IMR-90 (cell line): ENCODE measurements around the gene IL12A. TPM values are rescaled to one million over a fixed set of nuclear protein-coding genes. Genes with fewer than 3 reads are reported as not detected.

Experiments
- ATAC-seq: fragments of 200-7000 bp; cut with Tn5 transposase; 2 replicates; pipeline ENCODE4 v1.9.1; 2020; ENCODE audit warnings: low read depth, mild to moderate bottlenecking, moderate library complexity
- BruUV-seq: library from RNA; stranded (reverse); fragments of 400-500 nt; replicated peaks from 2 replicates; lab custom pipeline; 2021; lab: Mats Ljungman, UMichigan
- CTCF ChIA-PET: fragments of 300-600 bp; formaldehyde crosslinking; extraction: SDS; loops from one replicate; lab custom pipeline; 2021; ENCODE audit warnings: antibody characterized with exemption; lab: Yijun Ruan, JAX
- POLR2A ChIA-PET: fragments of 300-600 bp; sonication (Branson Sonifier 250); formaldehyde crosslinking; loops from one replicate; lab custom pipeline; 2022; ENCODE audit warnings: antibody characterized with exemption; ENCODE audit not compliant: unreplicated experiment; lab: Charles Lee
- DNase-seq: peaks from one replicate; pipeline ENCODE4 v3.0.0; 2013
- H2AFZ ChIP-seq: replicated peaks from 2 replicates; pipeline ENCODE3; 2013; ENCODE audit warnings: low read length, mild to moderate bottlenecking; ENCODE audit not compliant: poor library complexity
- H2AK5ac ChIP-seq: 2 replicates; pipeline ENCODE4 v1.6.1; 2013; ENCODE audit warnings: low read depth, low read length, inconsistent platforms
- H2AK9ac ChIP-seq: replicated peaks from 2 replicates; pipeline ENCODE3; 2013; ENCODE audit warnings: mild to moderate bottlenecking, low read depth, low read length, moderate library complexity; ENCODE audit not compliant: poor library complexity
- H2BK120ac ChIP-seq: 2 replicates; pipeline ENCODE4 v1.6.1; 2013; ENCODE audit warnings: low read depth, low read length, inconsistent platforms
- H2BK15ac ChIP-seq: 3 replicates; pipeline ENCODE4 v1.6.1; 2013; ENCODE audit warnings: low read depth, low read length, inconsistent platforms
- H2BK20ac ChIP-seq: 2 replicates; pipeline ENCODE4 v1.6.1; 2013; ENCODE audit warnings: low read depth, mild to moderate bottlenecking, inconsistent platforms, low read length, moderate library complexity
- H2BK5ac ChIP-seq: 2 replicates; pipeline ENCODE4 v1.6.1; 2013; ENCODE audit warnings: mild to moderate bottlenecking, low read depth, low read length, inconsistent platforms; ENCODE audit not compliant: poor library complexity, severe bottlenecking
- H3K14ac ChIP-seq: replicated peaks from 2 replicates; pipeline ENCODE4 v1.6.1; 2013; ENCODE audit warnings: low read depth, low read length, inconsistent platforms
- H3K18ac ChIP-seq: 2 replicates; pipeline ENCODE4 v1.6.1; 2013; ENCODE audit warnings: low read depth, low read length, control low read depth
- H3K23ac ChIP-seq: 2 replicates; pipeline ENCODE4 v1.6.1; 2013; ENCODE audit warnings: low read depth, low read length, inconsistent platforms
- H3K27ac ChIP-seq: 2 replicates; pipeline ENCODE4 v1.5.1; 2013; ENCODE audit warnings: mild to moderate bottlenecking, control low read depth, low read length; ENCODE audit not compliant: insufficient read depth
- H3K27me3 ChIP-seq: 2 replicates; pipeline ENCODE4 v1.6.1; 2013; ENCODE audit warnings: low read length; ENCODE audit not compliant: control insufficient read depth, insufficient read depth
- H3K36me3 ChIP-seq: 2 replicates; pipeline ENCODE4 v1.6.1; 2013; ENCODE audit warnings: low read length, mixed read lengths; ENCODE audit not compliant: control insufficient read depth, insufficient read depth
- H3K4ac ChIP-seq: 2 replicates; pipeline ENCODE4 v1.6.1; 2013; ENCODE audit warnings: low read depth, low read length, inconsistent platforms
- H3K4me1 ChIP-seq: 2 replicates; pipeline ENCODE4 v1.6.1; 2013; ENCODE audit warnings: low read length, mixed read lengths; ENCODE audit not compliant: control insufficient read depth, insufficient read depth
- H3K4me2 ChIP-seq: 2 replicates; pipeline ENCODE4 v1.6.1; 2013; ENCODE audit warnings: low read depth, mild to moderate bottlenecking, control low read depth, low read length, moderate library complexity
- H3K4me3 ChIP-seq: 2 replicates; pipeline ENCODE4 v1.5.1; 2013; ENCODE audit warnings: low read depth, mild to moderate bottlenecking, control low read depth, low read length, moderate library complexity; ENCODE audit not compliant: insufficient read depth
- H3K56ac ChIP-seq: 2 replicates; pipeline ENCODE4 v1.6.1; 2013; ENCODE audit warnings: low read length, inconsistent platforms; ENCODE audit not compliant: insufficient read depth; ENCODE audit errors: extremely low read depth
- H3K79me1 ChIP-seq, 2 experiments: 2 replicates each; pipeline ENCODE4 v1.6.1; 2013; ENCODE audit warnings: low read length in 2 of 2, inconsistent platforms in 1 of 2, low read depth in 1 of 2
- H3K9ac ChIP-seq: 2 replicates; pipeline ENCODE4 v1.6.1; 2013; ENCODE audit warnings: low read depth, low read length, control low read depth
- H3K9me1 ChIP-seq: 2 replicates; pipeline ENCODE4 v1.6.1; 2013; ENCODE audit warnings: low read length, inconsistent platforms; ENCODE audit not compliant: insufficient read depth
- H3K9me3 ChIP-seq: 2 replicates; pipeline ENCODE4 v1.6.1; 2013; ENCODE audit warnings: low read length; ENCODE audit not compliant: control insufficient read depth, insufficient read depth
- H4K20me1 ChIP-seq: 2 replicates; pipeline ENCODE4 v1.6.1; 2013; ENCODE audit warnings: low read length, inconsistent platforms; ENCODE audit not compliant: insufficient read depth
- H4K5ac ChIP-seq: 2 replicates; pipeline ENCODE4 v1.6.1; 2013; ENCODE audit warnings: mild to moderate bottlenecking, low read depth, low read length, control low read depth
- H4K8ac ChIP-seq, 2 experiments: 2 replicates each; pipeline ENCODE4 v1.6.1; 2013; ENCODE audit warnings: low read depth in 2 of 2, low read length in 2 of 2, control low read depth in 1 of 2, inconsistent platforms in 1 of 2
- H4K91ac ChIP-seq: 2 replicates; pipeline ENCODE4 v1.6.1; 2013; ENCODE audit warnings: low read depth, low read length, inconsistent platforms; ENCODE audit not compliant: insufficient read depth
- BHLHE40 ChIP-seq: fragments of 150-350 bp; IDR thresholded peaks from 2 replicates; pipeline ENCODE4 v1.6.1; 2016; ENCODE audit warnings: mild to moderate bottlenecking, low read depth, low read length
- CHD1 ChIP-seq: IDR thresholded peaks from 2 replicates; pipeline ENCODE4 v1.6.1; 2012; ENCODE audit warnings: low read depth, low read length, improper control_type of control experiment
- CTCF ChIP-seq: conservative IDR thresholded peaks from 2 replicates; pipeline ENCODE4 v1.5.1; 2012; ENCODE audit warnings: mild to moderate bottlenecking, low read depth, low read length, improper control_type of control experiment
- MAFK ChIP-seq: IDR thresholded peaks from 2 replicates; pipeline ENCODE4 v1.6.1; 2012; ENCODE audit warnings: low read depth, low read length, improper control_type of control experiment
- MAZ ChIP-seq: IDR thresholded peaks from 2 replicates; pipeline ENCODE4 v1.6.1; 2012; ENCODE audit warnings: low read depth, mild to moderate bottlenecking, low read length, improper control_type of control experiment, moderate library complexity, borderline replicate concordance
- MXI1 ChIP-seq: IDR thresholded peaks from 2 replicates; pipeline ENCODE4 v1.6.1; 2012; ENCODE audit warnings: low read depth, mild to moderate bottlenecking, low read length, moderate library complexity, borderline replicate concordance
- NFE2L2 ChIP-seq: fragments of 150-350 bp; IDR thresholded peaks from 2 replicates; pipeline ENCODE4 v1.6.1; 2016; ENCODE audit warnings: low read depth, mild to moderate bottlenecking, low read length
- RCOR1 ChIP-seq: IDR thresholded peaks from 2 replicates; pipeline ENCODE4 v1.6.1; 2012; ENCODE audit warnings: mild to moderate bottlenecking, low read length, improper control_type of control experiment; ENCODE audit not compliant: insufficient replicate concordance
- WGBS, 2 experiments: methylation state at CpG; one replicate each; pipeline versions ENCODE4 v1.1.5 to v1.1.7; 2013; ENCODE audit warnings: missing lambda C conversion rate in 2 of 2; ENCODE audit not compliant: insufficient read length in 1 of 2; ENCODE audit errors: extremely low coverage in 2 of 2; 5-methylcytosine and 5-hydroxymethylcytosine counted together
- dilution Hi-C: fragments of 300-500 bp; cut with HindIII; formaldehyde crosslinking; loops from one replicate; pipeline ENCODE4 v1.14.3; 2018; ENCODE audit warnings: low sequenced_read_pairs; ENCODE audit not compliant: unreplicated experiment
- in situ Hi-C: fragments of 300-500 bp; cut with MboI; formaldehyde crosslinking; loops from 3 replicates; pipeline ENCODE4 v1.14.3; 2019; ENCODE audit warnings: low sequenced_read_pairs, inconsistent platforms, mixed read lengths
- intact Hi-C: fragments of 100-400 bp; cut with micrococcal nuclease; formaldehyde crosslinking; loops from 2 replicates; pipeline ENCODE4 v1.10.0; 2022
- polyA plus RNA-seq, 3 experiments: library from polyadenylated mRNA; depleted of rRNA; stranded (reverse); fragments of >200 nt; gene quantifications; 2 replicates each; pipeline ENCODE4 v1.2.3, GENCODE V29; 2012; ENCODE audit warnings: low replicate concordance in 1 of 3
- total RNA-seq: library from RNA; depleted of rRNA; stranded (reverse); fragments of >200 nt; gene quantifications from 2 replicates; pipeline ENCODE4 v1.2.3, GENCODE V29; 2012

The IL12A gene
- total and polyA plus RNA-seq, 2 of the 4 experiments (the other 2 are of a cell fraction), result 0.90 to 2.9 TPM

- no peak overlapping the region for H3K4me3 ChIP-seq
- no peaks in the 10 kb centered on the region for H3K36me3 ChIP-seq
- dilution Hi-C loops (no loop called here), in situ Hi-C loops (no loop called here), intact Hi-C loops (no loop called here)
- peaks cover 7% of the 10 kb centered on the region; the same call in 1 of the 2 replicates for H3K4me1 ChIP-seq
- H4K91ac ChIP-seq, result peak overlapping the region; percentile 17; the same call in 1 of the 2 replicates
- BruUV-seq, result no TSS peak
- no peak overlapping the region for H3K56ac ChIP-seq
- H3K4me2 ChIP-seq, result no peak overlapping the region
- POLR2A ChIA-PET, result interaction anchor here (0.5 kb wide), 1 partner anchor 32 kb away, joined by 3 read pairs; no protein-coding TSS in a partner anchor
- H2BK120ac ChIP-seq, result no peak overlapping the region
- H3K23ac ChIP-seq, result no peak overlapping the region
- 92% methylated on average over 2 of the region's 11 CpGs; no CpG with 5 or more reads in 1 of the 2 experiments for WGBS, 2 experiments
- no peak overlapping the region for H2AFZ ChIP-seq
- DNase-seq, result no peak
- no peak overlapping the region for H2AK5ac ChIP-seq
- no peaks in the 10 kb centered on the region for H3K79me1 ChIP-seq
- no peak overlapping the region for H3K9ac ChIP-seq
- no peaks in the 10 kb centered on the region for H3K9me3 ChIP-seq
- no peaks in the 10 kb centered on the region for H3K27me3 ChIP-seq
- H4K20me1 ChIP-seq, result no peaks in the 10 kb centered on the region
- H4K8ac ChIP-seq, result no peak overlapping the region
- H2AK9ac ChIP-seq, result no peak overlapping the region
- no peak for ATAC-seq
- H3K18ac ChIP-seq, result no peak overlapping the region
- CTCF ChIA-PET, result no interaction called here
- 0 out of 3 replicates have a peak overlapping the region, but pooled peaks have one; percentile 33 for H2BK15ac ChIP-seq
- no peak overlapping the region; the same call in 1 of the 2 replicates for H2BK20ac ChIP-seq
- no peak overlapping the region; the same call in 1 of the 2 replicates for H3K4ac ChIP-seq
- TF ChIP-seq MAZ, result no peak
- no peak for TF ChIP-seq RCOR1
- TF ChIP-seq BHLHE40, result no peak
- no peak for TF ChIP-seq CTCF
- TF ChIP-seq MXI1, result no peak
- no peak for TF ChIP-seq NFE2L2
- TF ChIP-seq CHD1, result no peak
- no peak for TF ChIP-seq MAFK
- 0 out of 2 replicates have a peak overlapping the region, but pooled peaks have one; percentile 1 for H3K14ac ChIP-seq
- peaks cover 9% of the 10 kb centered on the region; the same call in 1 of the 2 replicates for H3K9me1 ChIP-seq
- no peak overlapping the region for H3K27ac ChIP-seq
- no peak overlapping the region for H4K5ac ChIP-seq
- H2BK5ac ChIP-seq, result no peak overlapping the region
Observed at GRCh38 chr3:159960188-159961148, 28.2 kb upstream of the IL12A start.
